Measurements from ENCODE around the gene RPTOR.

Gene RPTOR, protein sequence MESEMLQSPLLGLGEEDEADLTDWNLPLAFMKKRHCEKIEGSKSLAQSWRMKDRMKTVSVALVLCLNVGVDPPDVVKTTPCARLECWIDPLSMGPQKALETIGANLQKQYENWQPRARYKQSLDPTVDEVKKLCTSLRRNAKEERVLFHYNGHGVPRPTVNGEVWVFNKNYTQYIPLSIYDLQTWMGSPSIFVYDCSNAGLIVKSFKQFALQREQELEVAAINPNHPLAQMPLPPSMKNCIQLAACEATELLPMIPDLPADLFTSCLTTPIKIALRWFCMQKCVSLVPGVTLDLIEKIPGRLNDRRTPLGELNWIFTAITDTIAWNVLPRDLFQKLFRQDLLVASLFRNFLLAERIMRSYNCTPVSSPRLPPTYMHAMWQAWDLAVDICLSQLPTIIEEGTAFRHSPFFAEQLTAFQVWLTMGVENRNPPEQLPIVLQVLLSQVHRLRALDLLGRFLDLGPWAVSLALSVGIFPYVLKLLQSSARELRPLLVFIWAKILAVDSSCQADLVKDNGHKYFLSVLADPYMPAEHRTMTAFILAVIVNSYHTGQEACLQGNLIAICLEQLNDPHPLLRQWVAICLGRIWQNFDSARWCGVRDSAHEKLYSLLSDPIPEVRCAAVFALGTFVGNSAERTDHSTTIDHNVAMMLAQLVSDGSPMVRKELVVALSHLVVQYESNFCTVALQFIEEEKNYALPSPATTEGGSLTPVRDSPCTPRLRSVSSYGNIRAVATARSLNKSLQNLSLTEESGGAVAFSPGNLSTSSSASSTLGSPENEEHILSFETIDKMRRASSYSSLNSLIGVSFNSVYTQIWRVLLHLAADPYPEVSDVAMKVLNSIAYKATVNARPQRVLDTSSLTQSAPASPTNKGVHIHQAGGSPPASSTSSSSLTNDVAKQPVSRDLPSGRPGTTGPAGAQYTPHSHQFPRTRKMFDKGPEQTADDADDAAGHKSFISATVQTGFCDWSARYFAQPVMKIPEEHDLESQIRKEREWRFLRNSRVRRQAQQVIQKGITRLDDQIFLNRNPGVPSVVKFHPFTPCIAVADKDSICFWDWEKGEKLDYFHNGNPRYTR (N-terminal part only)

DNA sequence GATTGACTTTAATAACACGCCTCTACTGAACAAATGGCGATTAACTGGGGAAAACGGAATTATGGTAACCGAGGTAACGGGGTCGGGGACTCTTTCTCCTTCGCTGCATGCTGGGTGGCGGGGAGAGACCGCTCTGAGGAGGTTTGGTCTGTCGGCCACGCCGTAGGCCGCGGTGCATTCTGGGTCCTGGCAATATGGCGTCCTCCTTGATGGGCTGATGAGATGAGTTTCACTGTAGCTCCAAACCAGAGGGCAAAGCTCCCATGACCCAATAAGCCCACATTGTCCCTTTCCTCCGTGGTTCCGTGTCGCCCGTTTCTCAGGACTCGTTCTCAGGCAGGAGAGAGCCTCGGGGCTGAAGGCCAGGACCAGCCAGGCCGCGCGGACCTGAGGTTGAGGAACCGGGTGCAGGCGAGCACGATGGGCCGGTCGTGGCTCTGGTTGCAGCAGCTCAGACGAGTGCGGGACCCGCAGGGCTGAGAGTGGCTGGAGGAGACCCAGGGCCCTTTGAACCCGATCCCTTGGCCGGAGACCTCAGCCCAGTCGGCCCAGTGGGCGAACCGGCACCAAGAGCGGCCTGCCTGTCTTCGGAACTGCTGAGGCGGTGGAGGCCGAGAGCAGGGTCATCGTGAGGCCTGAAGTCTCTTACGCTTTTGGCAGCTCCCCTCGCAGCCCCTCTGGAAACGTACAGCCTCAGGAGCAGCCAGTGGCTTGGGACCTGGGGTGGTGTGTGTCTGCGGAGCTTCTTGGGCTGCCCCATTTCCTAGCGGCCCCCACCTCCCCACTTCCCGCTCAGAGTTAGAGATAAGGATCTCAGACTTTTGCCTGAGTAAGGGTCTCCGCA lies at the start of gene RPTOR:
TSS of gene RPTOR (plus strand) at position 184 of the 844 bp plus-strand sequence. CDS start 792 bp downstream, outside the sequence.
- peaks cover 15% of the 10 kb centered on the region for H3K27me3 Mint-ChIP-seq
- peaks cover 10% of the 10 kb centered on the region for H3K36me3 Mint-ChIP-seq (ENCODE audit: low read depth)
- H3K4me1 Mint-ChIP-seq (ENCODE audit: low read depth) = peaks cover 22% of the 10 kb centered on the region
- peak within 1 kb of the TSS; percentile 89 for H3K4me3 Mint-ChIP-seq
- H3K9me3 Mint-ChIP-seq = no peaks in the 10 kb centered on the region
- H3K27ac Mint-ChIP-seq = peak within 1 kb of the TSS; percentile 88
- intact Hi-C loops (cut with micrococcal nuclease) = no loop called here

DNA sequence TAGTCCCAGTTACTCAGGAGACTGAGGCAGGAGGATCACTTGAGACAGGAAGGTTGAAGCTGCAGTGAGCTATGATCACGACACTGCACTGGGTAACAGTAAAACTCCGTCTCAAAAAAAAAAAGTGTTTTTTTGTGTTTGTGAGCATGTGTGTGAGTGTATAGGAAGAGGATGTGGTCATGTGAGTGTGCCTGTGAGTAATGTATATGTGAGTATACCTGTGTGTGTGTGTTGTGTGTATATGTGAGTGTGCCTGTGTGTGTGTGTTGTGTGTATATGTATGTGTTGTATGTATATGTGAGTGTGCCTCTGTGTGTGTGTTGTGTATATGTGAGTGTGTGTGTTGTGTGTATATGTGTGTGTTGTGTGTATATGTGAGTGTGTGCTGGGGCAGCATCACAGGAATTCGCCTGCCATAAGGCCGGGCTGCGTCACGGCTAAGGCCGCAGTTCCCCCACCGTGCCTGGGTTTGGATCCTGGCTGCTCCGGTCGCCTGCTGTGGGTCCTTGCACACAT lies 46.9 kb upstream of the RPTOR start:
- Mint-ChIP-seq H3K27ac (no peak overlapping the region), H3K4me3 (no peak overlapping the region), H3K4me1 (ENCODE audit: low read depth) (no peaks in the 10 kb centered on the region), H3K9me3 (no peaks in the 10 kb centered on the region), H3K27me3 (peaks cover 27% of the 10 kb centered on the region), H3K36me3 (ENCODE audit: low read depth) (no peaks in the 10 kb centered on the region)
- intact Hi-C loops (cut with micrococcal nuclease) = no loop called here

DNA sequence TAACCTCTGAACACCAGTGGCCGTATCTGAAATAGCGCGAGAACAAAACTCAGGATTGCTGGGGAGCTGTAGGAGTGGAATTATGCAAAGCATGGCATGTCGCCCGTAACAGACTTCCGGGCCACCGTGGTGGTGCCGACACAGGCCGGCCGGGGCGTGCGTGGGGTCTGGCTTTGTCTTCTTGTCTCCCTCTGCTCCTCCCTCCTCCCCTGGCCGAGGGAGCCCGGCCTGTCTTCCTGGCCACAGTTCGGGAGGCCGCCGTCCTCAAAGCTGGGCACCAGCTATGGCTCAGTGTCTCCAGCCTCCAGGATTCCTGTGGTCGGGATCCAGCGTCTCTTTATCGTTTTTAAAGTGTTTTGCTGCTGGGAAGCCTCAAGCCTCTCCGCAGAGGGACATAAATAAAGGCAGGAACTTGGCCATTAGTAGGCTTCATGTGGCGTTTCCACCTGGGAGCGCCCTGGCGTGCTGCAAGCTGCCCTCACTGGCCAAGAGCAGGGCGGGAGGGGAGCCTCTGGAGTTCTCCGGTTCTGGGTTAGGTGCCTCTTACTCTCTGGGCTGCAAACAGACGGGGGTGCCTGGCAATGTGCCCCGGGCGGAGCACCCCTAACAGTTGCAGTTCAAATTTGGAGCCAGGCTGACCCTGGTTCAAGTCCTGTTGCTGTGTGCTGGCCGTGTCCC lies 46.3 kb upstream of the RPTOR start:
- Mint-ChIP-seq H3K9me3 (no peaks in the 10 kb centered on the region), H3K4me1 (ENCODE audit: low read depth) (no peaks in the 10 kb centered on the region), H3K4me3 (no peak overlapping the region), H3K27me3 (peaks cover 25% of the 10 kb centered on the region), H3K27ac (no peak overlapping the region), H3K36me3 (ENCODE audit: low read depth) (no peaks in the 10 kb centered on the region)
- intact Hi-C loops (cut with micrococcal nuclease) = no loop called here

DNA sequence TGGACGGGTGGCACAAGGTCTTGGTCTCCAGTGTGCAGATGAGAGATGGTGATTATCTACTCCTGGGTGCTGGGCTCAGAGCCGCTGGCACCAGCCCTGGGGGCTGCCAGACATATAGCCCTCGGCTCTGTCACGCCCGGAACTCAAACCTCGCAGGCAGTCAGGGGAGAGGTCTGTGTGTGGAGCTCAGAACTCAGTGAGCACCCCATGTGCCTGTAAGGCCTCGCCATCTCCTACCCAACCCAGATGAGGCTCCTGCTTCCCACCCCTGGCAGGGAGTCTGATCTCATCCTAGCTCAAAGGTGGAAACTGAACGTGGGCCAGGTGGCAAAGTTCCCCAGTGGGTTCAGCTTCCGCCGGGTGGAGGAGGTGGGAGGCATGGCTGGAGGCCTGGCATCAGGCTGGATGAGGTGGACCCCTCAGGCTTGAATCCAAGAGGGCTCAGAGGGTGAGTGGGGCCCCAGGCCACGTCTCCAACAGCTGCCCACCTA lies 45.7 kb upstream of the RPTOR start:
- H3K9me3 Mint-ChIP-seq = no peaks in the 10 kb centered on the region
- no peak overlapping the region for H3K4me3 Mint-ChIP-seq
- intact Hi-C loops (cut with micrococcal nuclease) = no loop called here
- H3K27ac Mint-ChIP-seq = no peak overlapping the region
- no peaks in the 10 kb centered on the region for H3K36me3 Mint-ChIP-seq (ENCODE audit: low read depth)
- peaks cover 25% of the 10 kb centered on the region for H3K27me3 Mint-ChIP-seq
- no peaks in the 10 kb centered on the region for H3K4me1 Mint-ChIP-seq (ENCODE audit: low read depth)

DNA sequence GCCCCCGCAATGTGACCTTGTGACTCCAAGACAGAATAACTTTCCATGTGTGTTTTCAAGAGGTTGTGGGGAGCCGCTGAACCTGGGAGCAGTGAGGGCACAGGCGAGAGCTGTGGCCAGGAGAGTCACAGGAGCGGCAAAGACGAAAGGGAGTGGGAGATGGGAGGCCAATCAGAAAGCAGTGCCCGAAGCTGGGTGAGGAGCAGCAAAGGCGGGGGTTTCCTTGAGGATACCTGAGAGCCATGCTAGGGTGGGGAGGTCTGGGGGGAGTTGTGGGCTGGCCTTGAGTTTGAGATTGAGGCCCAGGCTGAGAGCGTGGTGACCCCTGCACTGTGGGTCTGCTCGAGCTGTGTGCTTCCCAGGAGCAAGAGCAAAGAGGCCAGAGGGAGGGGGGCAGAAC lies 45.1 kb upstream of the RPTOR start:
- Mint-ChIP-seq H3K4me1 (ENCODE audit: low read depth) (no peaks in the 10 kb centered on the region), H3K4me3 (no peak overlapping the region), H3K27ac (no peak overlapping the region), H3K36me3 (ENCODE audit: low read depth) (no peaks in the 10 kb centered on the region), H3K27me3 (peaks cover 31% of the 10 kb centered on the region), H3K9me3 (no peaks in the 10 kb centered on the region)
- intact Hi-C loops (cut with micrococcal nuclease) = no loop called here

DNA sequence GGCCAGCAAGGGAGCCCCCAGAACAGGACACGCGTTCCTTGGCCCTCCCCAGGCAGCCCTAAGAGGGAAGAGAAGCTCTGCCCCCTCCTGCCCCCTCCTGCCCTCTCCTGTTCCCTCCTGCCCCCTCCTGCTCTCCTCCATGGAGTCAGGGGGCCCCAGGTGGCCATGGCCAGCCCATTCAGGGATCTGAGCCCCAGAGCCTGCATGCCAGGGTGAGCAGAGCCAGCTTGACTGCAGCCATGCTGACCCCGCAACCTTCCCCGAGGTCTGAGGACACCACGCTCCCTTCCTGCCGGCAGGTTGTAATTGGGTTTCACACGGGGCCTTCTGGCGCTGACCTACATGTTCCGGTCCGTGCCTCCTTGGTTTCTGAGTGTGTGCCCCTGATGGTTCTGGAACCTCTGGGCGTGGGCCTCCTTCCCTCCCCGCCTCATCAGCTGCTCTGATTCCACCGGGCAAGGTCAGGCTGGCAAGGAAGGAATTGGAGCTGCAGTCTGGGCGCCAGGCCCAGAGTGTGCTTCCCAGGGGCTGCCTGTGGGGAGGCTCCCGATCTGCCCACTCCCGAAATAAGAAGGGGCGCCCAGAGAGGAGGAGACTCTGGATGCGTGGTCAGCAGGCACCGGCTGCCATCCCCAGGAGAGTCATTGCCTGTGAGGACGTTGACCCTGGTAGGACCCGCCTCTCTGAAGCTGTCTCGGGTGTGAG lies 44.5 kb upstream of the RPTOR start:
- Mint-ChIP-seq H3K4me3 (no peak overlapping the region), H3K27me3 (peaks cover 33% of the 10 kb centered on the region), H3K27ac (no peak overlapping the region), H3K4me1 (ENCODE audit: low read depth) (no peaks in the 10 kb centered on the region), H3K9me3 (no peaks in the 10 kb centered on the region), H3K36me3 (ENCODE audit: low read depth) (no peaks in the 10 kb centered on the region)
- intact Hi-C loops (cut with micrococcal nuclease) = no loop called here

DNA sequence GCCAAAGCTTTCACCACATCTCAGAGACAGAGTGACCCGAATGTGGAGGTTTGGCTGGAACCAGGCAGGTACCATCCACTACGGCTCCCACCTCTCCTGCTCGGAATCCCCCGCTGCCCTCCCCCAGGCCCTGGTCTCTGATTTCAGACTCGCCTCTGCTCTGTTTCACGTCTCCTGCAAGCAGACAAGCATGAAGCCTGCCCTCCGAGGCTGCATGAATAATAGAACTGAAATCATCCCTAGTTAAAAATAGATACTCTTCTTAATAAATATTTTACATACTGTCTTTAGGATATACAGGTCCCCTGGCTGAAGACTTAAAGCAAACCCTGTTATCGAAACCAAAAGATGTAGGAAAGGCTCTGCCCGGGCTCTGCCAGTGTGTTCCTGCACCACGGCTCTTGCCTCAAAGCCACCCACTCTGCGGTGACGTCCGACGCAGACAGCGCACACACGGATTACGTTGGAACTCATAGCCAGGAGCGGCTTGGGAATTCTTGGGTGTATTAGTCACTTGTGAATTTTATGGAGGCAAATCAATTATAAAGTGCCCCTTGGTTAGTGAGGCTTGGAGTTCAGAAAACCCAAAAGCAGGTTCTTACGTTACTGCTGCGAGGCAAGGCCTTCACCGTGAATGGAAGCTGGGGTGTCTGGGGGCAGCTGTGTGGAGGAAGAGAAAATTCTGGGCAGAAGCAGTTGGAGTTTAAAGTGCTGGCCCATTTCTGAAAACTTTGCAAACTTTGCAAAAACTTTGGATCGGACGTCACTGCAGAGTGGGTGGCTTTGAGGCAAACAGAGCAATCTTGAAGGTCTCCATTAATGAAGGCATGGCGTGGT lies 42.7 kb upstream of the RPTOR start:
- H3K9me3 Mint-ChIP-seq = no peaks in the 10 kb centered on the region
- no peaks in the 10 kb centered on the region for H3K36me3 Mint-ChIP-seq (ENCODE audit: low read depth)
- no peaks in the 10 kb centered on the region for H3K4me1 Mint-ChIP-seq (ENCODE audit: low read depth)
- no peak overlapping the region for H3K27ac Mint-ChIP-seq
- no peak overlapping the region for H3K4me3 Mint-ChIP-seq
- H3K27me3 Mint-ChIP-seq = peaks cover 29% of the 10 kb centered on the region
- intact Hi-C loops (cut with micrococcal nuclease) = no loop called here

DNA sequence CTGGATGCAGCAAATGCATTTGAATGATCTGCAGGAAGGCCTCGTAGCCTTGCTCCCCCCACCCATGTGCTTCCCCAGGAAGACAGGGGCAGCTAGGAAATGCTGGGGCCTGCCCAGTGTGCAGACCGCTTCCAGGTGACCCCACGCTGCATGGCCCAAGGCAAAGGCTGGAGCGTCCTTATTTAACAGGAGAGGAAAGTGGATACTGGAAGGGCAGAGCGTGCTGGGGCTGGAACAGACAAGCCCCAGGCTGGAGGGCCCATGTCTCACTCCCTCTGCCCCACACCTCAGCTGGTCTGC lies 42.1 kb upstream of the RPTOR start:
- H3K4me1 Mint-ChIP-seq (ENCODE audit: low read depth) = no peaks in the 10 kb centered on the region
- H3K9me3 Mint-ChIP-seq = no peaks in the 10 kb centered on the region
- H3K27me3 Mint-ChIP-seq = peaks cover 29% of the 10 kb centered on the region
- no peak overlapping the region for H3K4me3 Mint-ChIP-seq
- H3K36me3 Mint-ChIP-seq (ENCODE audit: low read depth) = no peaks in the 10 kb centered on the region
- H3K27ac Mint-ChIP-seq = no peak overlapping the region
- intact Hi-C loops (cut with micrococcal nuclease) = no loop called here

DNA sequence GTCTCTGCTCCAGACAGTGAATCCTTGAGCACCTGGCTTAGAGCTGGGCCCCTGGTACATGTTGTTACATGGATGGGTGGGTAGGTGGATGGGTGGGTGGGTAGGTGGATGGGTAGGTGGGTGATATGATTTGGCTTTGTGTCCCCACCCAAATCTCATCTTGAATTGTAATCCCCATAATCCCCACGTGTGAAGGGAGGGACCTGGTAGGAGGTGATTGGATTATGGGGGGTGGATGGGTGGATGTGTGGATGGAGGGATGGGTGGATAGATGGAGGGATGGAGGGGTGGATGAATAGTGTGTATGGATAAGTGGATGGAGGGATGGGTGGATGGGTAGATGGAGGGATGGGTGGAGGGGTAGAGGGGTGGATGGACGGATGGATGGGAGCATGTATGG lies 41.6 kb upstream of the RPTOR start:
- intact Hi-C loops (cut with micrococcal nuclease) = no loop called here
- Mint-ChIP-seq H3K4me1 (ENCODE audit: low read depth) (no peaks in the 10 kb centered on the region), H3K9me3 (no peaks in the 10 kb centered on the region)

DNA sequence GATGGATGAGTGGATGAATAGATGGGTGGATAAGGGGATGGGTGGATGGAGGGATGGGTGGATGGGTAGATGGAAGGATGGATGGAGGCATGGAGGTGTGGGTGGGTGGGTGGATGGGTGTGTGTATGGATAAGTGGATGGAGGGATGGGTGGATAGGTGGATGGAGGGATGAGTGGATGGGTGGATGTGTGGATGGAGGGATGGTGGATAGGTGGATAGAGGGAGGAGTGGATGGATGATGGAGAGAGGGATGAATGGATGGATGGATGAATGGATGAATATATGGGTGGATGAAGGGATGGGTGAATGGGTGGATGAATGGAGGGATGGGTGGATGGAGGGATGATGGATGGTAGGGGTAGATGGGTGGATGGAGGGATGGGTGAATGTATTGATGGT lies 40.7 kb upstream of the RPTOR start:
- no peaks in the 10 kb centered on the region for H3K9me3 Mint-ChIP-seq
- no peak overlapping the region for H3K27ac Mint-ChIP-seq
- intact Hi-C loops (cut with micrococcal nuclease) = no loop called here
- no peaks in the 10 kb centered on the region for H3K36me3 Mint-ChIP-seq (ENCODE audit: low read depth)
- H3K4me1 Mint-ChIP-seq (ENCODE audit: low read depth) = no peaks in the 10 kb centered on the region
- no peak overlapping the region for H3K4me3 Mint-ChIP-seq
- peaks cover 22% of the 10 kb centered on the region for H3K27me3 Mint-ChIP-seq

More for the DNA sequence above, 41.6 kb upstream of the RPTOR start:
- peaks cover 25% of the 10 kb centered on the region for H3K27me3 Mint-ChIP-seq
- no peaks in the 10 kb centered on the region for H3K36me3 Mint-ChIP-seq (ENCODE audit: low read depth)
- H3K4me3 Mint-ChIP-seq = no peak overlapping the region
- H3K27ac Mint-ChIP-seq = no peak overlapping the region

DNA sequence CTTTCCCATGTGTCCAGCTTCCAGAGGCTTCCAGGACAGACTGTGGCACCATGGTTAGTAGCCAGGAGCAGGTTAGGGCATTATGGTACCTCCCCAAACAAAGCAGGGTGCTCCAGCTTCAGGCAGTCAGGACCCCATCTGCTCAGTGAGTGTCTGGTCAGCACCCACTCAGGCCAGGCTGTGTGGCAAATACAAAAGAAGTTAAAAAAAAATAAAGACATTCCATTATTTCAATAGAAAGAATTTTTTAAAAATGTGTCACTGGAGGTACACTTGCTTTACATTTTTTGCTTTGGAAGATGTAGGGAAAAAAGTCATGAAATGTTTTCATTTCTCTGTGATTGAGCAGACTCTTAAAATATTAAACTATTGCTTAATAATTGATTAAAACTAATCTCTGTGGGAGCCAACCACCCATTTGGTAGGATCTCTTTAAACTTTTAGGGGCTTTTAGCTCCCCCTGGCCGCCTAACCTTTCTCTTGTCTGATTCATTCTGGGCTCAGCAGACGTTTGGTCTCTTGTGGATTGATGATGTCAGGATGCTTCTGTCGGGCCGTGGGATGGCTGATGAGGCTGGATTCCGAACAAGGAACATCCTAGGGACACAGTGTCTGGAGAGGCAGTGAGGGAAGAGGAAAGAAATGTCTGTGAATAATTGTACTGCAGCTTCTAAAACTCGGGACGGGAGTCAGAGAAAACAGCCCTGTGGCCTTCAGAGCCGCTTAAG lies 39.8 kb upstream of the RPTOR start:
- no peaks in the 10 kb centered on the region for H3K9me3 Mint-ChIP-seq
- H3K4me1 Mint-ChIP-seq (ENCODE audit: low read depth) = no peaks in the 10 kb centered on the region
- intact Hi-C loops (cut with micrococcal nuclease) = no loop called here
- no peaks in the 10 kb centered on the region for H3K36me3 Mint-ChIP-seq (ENCODE audit: low read depth)
- H3K27me3 Mint-ChIP-seq = peaks cover 22% of the 10 kb centered on the region
- H3K27ac Mint-ChIP-seq = no peak overlapping the region
- no peak overlapping the region for H3K4me3 Mint-ChIP-seq
